Stimulated activated CD4-positive, alpha-beta T cell treated with anti-CD3 and anti-CD28 coated beads, TNF-alpha, amount 100 ng/mL, for 4 hours (primary cell): Measurements from ENCODE around the gene GRIK4.

Experiments
- DNase-seq, 3 experiments: peaks; one replicate each; pipeline ENCODE4 v3.0.0-alpha.2; 2020; ENCODE audit warnings: low read depth in 3 of 3

The GRIK4 gene

GRCh38 chr11:120911943-120912342 is 400.4 kb downstream of the GRIK4 start:
- no peak for DNase-seq

DNA sequence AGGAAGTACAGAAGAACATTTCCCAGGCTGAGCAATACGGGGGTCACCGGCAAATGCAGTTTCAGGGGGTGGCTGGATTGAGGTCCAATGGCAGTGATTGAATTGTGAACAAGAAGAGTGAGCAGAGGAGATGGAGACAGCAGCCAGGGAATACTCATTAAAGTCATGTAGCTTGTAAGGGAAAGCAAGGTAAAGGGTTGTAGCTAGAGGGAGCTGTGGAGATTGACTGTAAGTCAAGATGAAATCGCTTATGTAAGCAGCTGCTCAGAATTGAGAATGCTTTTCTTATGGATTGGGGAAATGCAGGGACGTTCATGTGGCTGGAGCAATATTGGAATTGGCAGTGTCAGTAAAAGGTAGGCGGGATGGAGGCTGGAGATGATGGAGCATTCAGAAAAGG is 401.0 kb downstream of the GRIK4 start:
- DNase-seq, result no peak

GRCh38 chr11:120912915-120913314 is 401.4 kb downstream of the GRIK4 start:
- no peak for DNase-seq

DNA sequence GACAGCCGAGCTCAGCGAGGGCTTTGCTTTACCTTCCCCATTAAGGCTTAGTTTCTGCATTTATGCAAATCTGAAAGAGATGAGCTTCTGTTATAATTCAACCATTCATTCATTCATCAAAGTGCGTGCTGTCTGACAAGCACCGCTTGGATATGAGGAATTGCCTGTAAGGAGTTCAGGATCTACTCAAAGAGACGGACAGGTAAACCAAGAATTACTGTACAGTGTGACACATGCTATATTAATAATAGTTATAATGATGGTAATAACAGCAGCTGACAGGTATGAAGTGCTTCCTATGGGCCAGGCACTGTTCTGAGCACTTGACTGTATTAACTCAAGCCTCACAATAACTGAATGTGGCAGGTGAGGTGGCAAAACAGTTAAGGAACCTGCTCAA is 402.5 kb downstream of the GRIK4 start:
- no peak for DNase-seq

- DNase-seq, result no peak
Measured at GRCh38 chr11:120914601-120915000, 403.1 kb downstream of the GRIK4 start.

- DNase-seq, result no peak
Measured at GRCh38 chr11:120917559-120918239, 406.2 kb downstream of the GRIK4 start.

GRCh38 chr11:120918257-120918656 is 406.7 kb downstream of the GRIK4 start:
- DNase-seq, result no peak

- DNase-seq, result no peak
Measured at GRCh38 chr11:120919045-120919444, 407.5 kb downstream of the GRIK4 start.

GRCh38 chr11:120919566-120919965 is 408.0 kb downstream of the GRIK4 start:
- no peak for DNase-seq

DNA sequence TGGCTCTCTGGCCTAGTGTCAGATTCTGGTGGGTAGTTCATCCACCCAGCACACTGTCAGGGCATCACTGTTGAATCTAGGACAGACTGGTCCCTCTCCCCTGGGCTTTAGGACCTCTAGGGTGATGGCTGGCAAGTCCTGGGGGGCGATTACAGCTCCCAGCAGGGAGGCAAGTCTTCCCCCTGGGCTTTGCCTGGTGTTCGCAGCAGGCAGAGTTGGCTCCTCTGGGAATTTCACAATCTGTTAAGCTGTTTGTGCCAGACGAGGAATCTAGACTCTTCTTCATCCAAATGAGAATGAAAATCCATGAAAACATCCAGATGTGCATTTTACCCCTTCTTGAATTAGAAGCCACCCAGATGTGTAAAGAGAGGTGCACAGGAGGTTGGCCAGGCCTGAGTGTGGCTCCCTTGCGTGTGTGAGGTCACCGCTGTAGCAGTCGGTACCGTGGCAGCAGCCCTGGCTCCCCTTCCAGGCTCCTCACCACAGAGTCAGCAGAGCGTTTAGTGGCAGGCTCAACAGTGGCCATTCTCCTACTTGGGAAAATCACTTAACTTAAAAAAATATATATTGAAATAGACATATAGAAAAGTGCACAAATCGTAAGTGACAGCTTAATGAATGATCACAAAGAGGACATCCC is 412.4 kb downstream of the GRIK4 start:
- no peak for DNase-seq

GRCh38 chr11:120925944-120926343 is 414.4 kb downstream of the GRIK4 start:
- DNase-seq, result no peak

DNA sequence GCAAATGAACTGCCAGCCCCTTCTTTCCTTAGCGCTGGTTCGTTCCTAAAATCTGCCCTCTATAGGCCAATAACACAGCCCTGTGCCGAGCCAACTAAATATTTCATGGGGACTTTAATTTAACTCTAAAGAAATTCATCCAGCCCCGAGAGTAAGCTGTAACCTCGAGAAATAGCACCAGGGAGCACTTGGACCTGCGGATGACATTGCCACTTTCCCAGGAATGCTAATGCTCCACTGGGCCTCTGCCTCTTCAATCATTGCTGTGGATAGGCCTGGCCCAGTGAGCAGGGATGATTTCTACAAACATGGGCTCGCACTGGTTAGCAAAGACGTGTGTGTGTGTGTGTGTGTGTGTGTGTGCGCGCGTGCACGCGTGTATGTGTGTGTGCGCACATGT is 417.1 kb downstream of the GRIK4 start:
- no peak for DNase-seq

DNA sequence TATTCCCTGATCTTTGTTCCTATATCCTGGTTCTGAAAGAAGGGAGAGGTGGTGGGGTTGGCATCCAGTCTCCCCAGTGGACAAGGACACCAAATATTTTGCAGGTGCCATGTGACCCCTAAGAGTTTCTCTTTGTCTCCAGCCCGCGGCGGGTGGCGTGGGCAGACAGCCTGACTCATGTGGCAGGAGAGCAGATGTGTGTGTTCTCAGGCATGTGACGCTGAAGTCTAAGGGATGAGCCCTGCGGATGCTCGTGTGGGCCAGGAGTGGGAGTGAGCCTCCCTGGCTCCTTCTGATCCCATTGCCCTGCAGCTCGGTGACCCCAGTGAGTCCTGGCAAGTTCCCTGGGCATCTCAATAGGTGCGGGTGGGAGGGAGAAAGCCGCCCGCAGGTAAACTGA is 417.5 kb downstream of the GRIK4 start:
- no peak for DNase-seq

DNA sequence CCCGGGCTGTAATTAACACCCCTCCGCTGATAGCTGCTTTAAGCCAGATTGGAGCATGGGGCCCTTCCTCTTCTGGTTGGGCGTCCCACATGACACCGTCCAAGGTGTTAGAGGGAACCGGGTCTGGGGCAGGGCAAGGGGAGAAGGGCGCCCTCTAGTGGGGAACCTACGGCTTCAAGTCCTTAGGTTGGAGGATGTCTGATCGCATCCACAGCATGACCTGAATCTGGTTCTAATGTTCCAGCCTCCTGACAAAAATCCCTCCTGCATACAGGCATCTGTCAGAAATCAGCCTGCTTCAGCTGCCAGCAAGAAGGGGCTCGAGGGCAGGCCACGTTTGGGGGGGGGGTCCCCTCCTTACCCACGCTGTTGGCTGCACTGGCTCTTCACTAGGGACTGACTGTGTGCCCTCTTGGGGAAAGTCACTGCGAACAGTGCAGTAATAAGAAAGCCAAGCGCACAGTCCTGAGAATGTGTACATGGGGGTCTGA is 418.2 kb downstream of the GRIK4 start:
- DNase-seq, result no peak

GRCh38 chr11:120931057-120931779 is 419.7 kb downstream of the GRIK4 start:
- no peak for DNase-seq

GRCh38 chr11:120932305-120932915 is 420.9 kb downstream of the GRIK4 start:
- DNase-seq, result no peak

GRCh38 chr11:120936356-120936755 is 424.8 kb downstream of the GRIK4 start:
- no peak for DNase-seq

GRCh38 chr11:120937501-120937900 is 426.0 kb downstream of the GRIK4 start:
- no peak for DNase-seq

- no peak for DNase-seq
Measured at GRCh38 chr11:120938260-120938659, 426.7 kb downstream of the GRIK4 start.

GRCh38 chr11:120940160-120940848 is 428.8 kb downstream of the GRIK4 start:
- DNase-seq, result no peak

- DNase-seq, result no peak
Measured at GRCh38 chr11:120941000-120941399, 429.5 kb downstream of the GRIK4 start.

- DNase-seq, result no peak
Measured at GRCh38 chr11:120942701-120943100, 431.2 kb downstream of the GRIK4 start.
